Middle frontal gyrus (tissue), 1 donor: ENCODE measurements around the gene EXOC1.
"Not testable (repeated sequence)": the region's sequence is repeated elsewhere in the genome, so short reads cannot be mapped to it uniquely, and the experiment has no call there.

Source experiments
- DNase-seq: peaks from one replicate; pipeline ENCODE4 v3.0.0-alpha.2; 2015; ENCODE audit warnings: low spot score; ENCODE audit errors: extremely low spot score

EXOC1 gene

GRCh38 chr4:55906323-55906722 is 52.9 kb downstream of the EXOC1 start:
- DNase-seq = no peak

- no peak for DNase-seq
Measured at GRCh38 chr4:55906989-55907388, 53.5 kb downstream of the EXOC1 start.

- no peak for DNase-seq
Measured at GRCh38 chr4:55907469-55907868, 54.0 kb downstream of the EXOC1 start.

GRCh38 chr4:55910140-55910539 is 56.7 kb downstream of the EXOC1 start:
- no peak for DNase-seq

- no peak for DNase-seq
Measured at GRCh38 chr4:55912249-55912648, 58.8 kb downstream of the EXOC1 start.

GRCh38 chr4:55920571-55920970 is 67.1 kb downstream of the EXOC1 start:
- DNase-seq = no peak

GRCh38 chr4:55921093-55921492 is 67.6 kb downstream of the EXOC1 start:
- DNase-seq = no peak

- no peak for DNase-seq
Measured at GRCh38 chr4:55925241-55925640, 71.8 kb downstream of the EXOC1 start.

GRCh38 chr4:55926610-55927009 is 73.2 kb downstream of the EXOC1 start:
- no peak for DNase-seq

GRCh38 chr4:55927803-55928437 is 74.5 kb downstream of the EXOC1 start:
- no peak for DNase-seq

GRCh38 chr4:55928846-55929245 is 75.4 kb downstream of the EXOC1 start:
- DNase-seq = no peak

- no peak for DNase-seq
Measured at GRCh38 chr4:55931043-55931442, 77.6 kb downstream of the EXOC1 start.

GRCh38 chr4:55931833-55932232 is 78.4 kb downstream of the EXOC1 start:
- no peak for DNase-seq

- DNase-seq = no peak
Measured at GRCh38 chr4:55932511-55932910, 79.1 kb downstream of the EXOC1 start.

- no peak for DNase-seq
Measured at GRCh38 chr4:55933611-55934010, 80.2 kb downstream of the EXOC1 start.

- not testable (repeated sequence) for DNase-seq
Measured at GRCh38 chr4:55935907-55936306, 82.5 kb downstream of the EXOC1 start.

- no peak for DNase-seq
Measured at GRCh38 chr4:55938481-55938880, 85.0 kb downstream of the EXOC1 start.

- DNase-seq = no peak
Measured at GRCh38 chr4:55939421-55939820, 86.0 kb downstream of the EXOC1 start.

GRCh38 chr4:55941881-55942396 is 88.5 kb downstream of the EXOC1 start:
- DNase-seq = no peak

GRCh38 chr4:55947254-55947882 is 93.9 kb downstream of the EXOC1 start:
- DNase-seq = no peak

GRCh38 chr4:55947912-55948725 is 94.7 kb downstream of the EXOC1 start:
- no peak for DNase-seq
